VCaP (cell line): ENCODE results near the gene BRD4.

Experiments used
- H3K27ac ChIP-seq: fragments of 450-650 bp; 2 replicates; pipeline ENCODE4 v1.5.1; 2017
- CTCF ChIP-seq: fragments of 450-650 bp; conservative IDR thresholded peaks from 2 replicates; pipeline ENCODE4 v1.5.1; 2017; ENCODE audit warnings: mild to moderate bottlenecking, moderate library complexity

BRD4 gene

GRCh38 chr19:15374796-15375440 is 42.6 kb upstream of the BRD4 start:
- TF ChIP-seq CTCF = no peak
- H3K27ac ChIP-seq = peak overlapping the region; percentile 98

- TF ChIP-seq CTCF = no peak
- peak overlapping the region; percentile 98 for H3K27ac ChIP-seq
These were observed 41.8 kb upstream of the BRD4 start for GRCh38 chr19:15374105-15374651.

DNA sequence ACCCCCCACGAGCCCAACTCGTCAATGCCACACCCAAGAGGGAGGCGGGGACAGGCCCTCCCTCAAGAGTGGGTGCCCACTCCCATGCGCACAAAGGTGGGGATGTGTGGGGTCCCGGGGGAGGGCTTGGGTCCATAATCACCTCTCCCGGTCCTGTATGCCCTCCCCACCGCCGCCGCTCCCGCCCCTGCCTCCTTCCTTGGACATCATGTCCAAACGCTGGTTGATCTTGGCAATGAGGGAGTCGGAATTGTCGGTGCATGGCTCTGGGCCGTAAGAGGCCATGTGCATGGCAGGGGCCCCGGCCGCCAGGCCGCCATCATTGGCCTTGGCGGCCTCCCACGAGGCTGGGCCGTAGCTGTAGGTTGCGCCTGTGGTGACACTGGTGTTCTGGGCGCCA is 41.3 kb upstream of the BRD4 start:
- peak overlapping the region; percentile 98; the same call in 1 of the 2 replicates for H3K27ac ChIP-seq
- TF ChIP-seq CTCF = no peak

GRCh38 chr19:15372891-15373301 is 40.6 kb upstream of the BRD4 start:
- no peak for TF ChIP-seq CTCF
- H3K27ac ChIP-seq = no peak overlapping the region

- no peak overlapping the region for H3K27ac ChIP-seq
- TF ChIP-seq CTCF = no peak
These were observed 40.1 kb upstream of the BRD4 start for GRCh38 chr19:15372470-15372869.

- no peak for TF ChIP-seq CTCF
- H3K27ac ChIP-seq = no peak overlapping the region
These were observed 39.5 kb upstream of the BRD4 start for GRCh38 chr19:15371786-15372380.

DNA sequence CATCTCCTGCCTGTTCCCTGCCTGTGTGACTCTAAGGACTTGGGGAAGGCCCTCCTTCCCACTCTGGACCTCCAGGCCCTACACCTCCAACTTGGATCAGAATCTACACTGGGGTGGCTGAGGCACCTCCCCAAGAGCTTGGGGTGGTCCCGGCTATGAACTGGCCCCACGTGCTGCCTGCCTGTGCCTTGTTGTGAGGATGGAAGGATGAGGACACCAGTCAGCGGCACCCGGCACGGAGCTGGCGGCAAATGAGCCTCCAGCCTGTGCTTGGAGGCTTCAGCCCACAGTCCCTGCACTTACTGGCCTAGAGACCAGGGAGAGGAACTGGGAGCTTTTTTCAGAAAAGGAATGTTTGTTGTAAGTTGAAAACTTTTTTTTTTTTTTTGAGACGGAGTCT is 38.8 kb upstream of the BRD4 start:
- no peak overlapping the region for H3K27ac ChIP-seq
- TF ChIP-seq CTCF = no peak
